Measurements from ENCODE around the gene FCRL3. TPM values are rescaled to one million over a fixed set of nuclear protein-coding genes. Genes with fewer than 3 reads are reported as not detected.
"Not testable (repeated sequence)": the region's sequence is repeated elsewhere in the genome, so short reads cannot be mapped to it uniquely, and the experiment has no call there.

Gene FCRL3, protein sequence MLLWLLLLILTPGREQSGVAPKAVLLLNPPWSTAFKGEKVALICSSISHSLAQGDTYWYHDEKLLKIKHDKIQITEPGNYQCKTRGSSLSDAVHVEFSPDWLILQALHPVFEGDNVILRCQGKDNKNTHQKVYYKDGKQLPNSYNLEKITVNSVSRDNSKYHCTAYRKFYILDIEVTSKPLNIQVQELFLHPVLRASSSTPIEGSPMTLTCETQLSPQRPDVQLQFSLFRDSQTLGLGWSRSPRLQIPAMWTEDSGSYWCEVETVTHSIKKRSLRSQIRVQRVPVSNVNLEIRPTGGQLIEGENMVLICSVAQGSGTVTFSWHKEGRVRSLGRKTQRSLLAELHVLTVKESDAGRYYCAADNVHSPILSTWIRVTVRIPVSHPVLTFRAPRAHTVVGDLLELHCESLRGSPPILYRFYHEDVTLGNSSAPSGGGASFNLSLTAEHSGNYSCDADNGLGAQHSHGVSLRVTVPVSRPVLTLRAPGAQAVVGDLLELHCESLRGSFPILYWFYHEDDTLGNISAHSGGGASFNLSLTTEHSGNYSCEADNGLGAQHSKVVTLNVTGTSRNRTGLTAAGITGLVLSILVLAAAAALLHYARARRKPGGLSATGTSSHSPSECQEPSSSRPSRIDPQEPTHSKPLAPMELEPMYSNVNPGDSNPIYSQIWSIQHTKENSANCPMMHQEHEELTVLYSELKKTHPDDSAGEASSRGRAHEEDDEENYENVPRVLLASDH
- polyA plus RNA-seq (ENCODE audit: insufficient read length in 3 of 3): under 1 TPM; 0.06 to 0.19 (median 0.15) TPM

DNA sequence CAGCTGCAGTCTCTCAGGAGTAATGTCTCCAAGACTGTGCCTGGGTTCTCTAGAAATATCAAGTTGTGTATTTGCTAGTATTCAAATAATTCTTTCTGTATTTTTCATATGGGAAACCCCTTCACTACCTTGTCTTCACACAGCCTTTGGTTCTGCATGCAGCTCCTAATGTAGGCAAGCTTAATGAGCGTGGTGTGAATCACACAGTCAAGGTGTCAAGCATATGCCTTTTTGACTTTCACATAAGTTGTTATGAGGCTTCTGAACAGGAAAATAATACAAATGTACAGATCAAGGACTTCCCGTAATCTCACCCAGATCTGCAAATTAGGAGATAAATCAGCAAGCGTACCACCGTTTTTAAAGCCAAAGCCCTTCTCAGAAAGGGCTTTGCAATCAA is at the start of gene FCRL3:
TSS of gene FCRL3 (minus strand) at position 38 of the 400 bp plus-strand sequence. CDS start 280 bp downstream, outside the sequence.
- no peak for DNase-seq (ENCODE audit: low read depth in 3 of 3, low spot score in 2 of 3)

DNA sequence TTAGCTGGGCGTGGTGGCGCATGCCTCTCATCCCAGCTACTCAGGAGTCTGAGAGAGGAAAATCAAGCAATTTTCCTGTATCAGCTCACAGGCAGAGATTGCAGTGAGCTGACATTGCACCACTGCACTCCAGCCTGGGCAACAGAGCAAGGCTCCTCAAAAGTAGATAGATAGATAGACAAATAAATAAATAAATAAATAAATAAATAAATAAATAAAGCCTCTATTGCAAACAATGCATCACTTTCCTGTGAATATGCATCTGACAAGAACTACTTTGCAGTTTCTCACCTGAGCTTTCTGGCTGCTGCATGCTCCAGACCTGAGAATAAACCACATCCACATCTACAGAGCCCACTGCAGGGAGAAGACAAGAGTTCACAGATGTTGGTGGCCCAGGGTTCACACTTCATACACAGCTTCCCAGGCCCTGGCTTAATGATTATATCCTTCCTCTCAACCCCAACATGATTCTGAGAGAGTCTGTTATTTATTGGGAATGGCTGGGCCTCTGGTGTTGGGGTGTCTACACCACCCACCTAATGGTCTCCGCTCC is 47.8 kb upstream of the FCRL3 start:
- no peak for DNase-seq (ENCODE audit: low read depth in 3 of 3, low spot score in 2 of 3)

DNA sequence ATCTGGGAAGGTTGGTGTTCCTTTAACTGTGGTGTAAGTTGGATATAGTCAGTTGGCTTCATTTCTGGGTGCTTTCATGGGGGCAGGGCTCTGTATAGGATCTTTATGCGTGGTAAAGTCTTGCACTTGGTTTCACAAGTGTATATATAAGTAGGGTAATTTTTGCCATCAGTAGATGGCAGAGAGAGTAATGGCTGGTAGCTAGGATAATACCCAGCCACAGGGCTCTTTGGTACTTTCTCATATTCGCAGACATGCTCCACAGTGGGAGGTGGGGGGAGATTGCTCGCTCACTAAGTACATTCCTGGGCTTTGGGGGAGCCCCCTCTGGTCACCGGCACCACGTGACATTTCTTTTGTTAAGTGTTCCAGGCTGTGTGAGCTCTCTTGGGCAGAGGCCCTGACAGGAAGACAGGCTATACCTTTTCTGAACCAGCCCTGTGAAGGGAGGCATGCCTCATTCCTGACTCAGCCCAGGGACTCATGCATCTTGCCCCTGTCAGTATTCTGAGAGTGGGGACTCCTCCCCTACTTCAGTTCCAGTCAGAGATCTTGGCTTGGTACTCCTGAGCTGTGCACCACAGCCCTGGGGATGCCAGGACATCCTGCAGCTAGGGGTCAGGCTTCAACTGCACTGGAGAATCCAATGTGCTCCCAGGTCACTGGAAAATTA is 38.8 kb upstream of the FCRL3 start:
- DNase-seq (ENCODE audit: low read depth in 3 of 3, low spot score in 2 of 3): no peak

DNA sequence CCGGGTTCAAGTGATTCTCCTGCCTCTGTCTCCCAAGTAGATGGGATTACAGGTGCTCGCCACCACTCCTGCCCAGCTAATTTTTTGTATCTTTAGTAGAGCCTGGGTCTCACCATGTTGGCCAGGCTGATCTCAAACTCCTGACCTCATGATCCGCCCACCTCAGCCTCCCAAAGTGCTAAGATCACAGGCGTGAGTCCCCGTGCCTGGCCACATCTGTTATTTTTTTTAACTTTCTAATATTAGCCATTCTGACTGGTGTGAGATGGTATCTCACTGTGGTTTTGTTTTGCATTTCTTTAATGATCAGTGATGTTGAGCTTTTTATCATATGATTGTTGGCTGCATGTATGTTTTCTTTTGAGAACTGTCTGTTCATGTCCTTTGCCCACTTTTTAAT is 35.4 kb upstream of the FCRL3 start:
- DNase-seq (ENCODE audit: low read depth in 3 of 3, low spot score in 2 of 3): not testable (repeated sequence)

DNA sequence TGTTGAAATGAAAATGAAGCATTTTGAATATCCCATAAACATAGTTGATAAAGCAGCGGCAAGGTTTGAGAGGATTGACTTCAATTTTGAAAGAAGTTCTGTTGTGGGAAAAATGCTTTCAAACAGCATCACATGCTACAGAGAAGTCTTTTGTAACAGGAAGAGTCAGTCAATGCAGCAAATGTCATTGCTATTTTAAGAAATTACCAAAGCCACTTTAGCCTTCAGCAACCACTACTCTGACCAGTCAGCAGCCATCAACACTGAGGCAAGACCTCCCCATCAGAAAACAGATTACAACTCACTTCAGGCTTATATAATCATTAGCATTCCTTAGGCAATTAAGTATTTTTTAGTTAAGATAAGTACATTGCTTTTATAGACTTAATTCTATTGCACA is 33.8 kb upstream of the FCRL3 start:
- DNase-seq (ENCODE audit: low read depth in 3 of 3, low spot score in 2 of 3): no peak

DNA sequence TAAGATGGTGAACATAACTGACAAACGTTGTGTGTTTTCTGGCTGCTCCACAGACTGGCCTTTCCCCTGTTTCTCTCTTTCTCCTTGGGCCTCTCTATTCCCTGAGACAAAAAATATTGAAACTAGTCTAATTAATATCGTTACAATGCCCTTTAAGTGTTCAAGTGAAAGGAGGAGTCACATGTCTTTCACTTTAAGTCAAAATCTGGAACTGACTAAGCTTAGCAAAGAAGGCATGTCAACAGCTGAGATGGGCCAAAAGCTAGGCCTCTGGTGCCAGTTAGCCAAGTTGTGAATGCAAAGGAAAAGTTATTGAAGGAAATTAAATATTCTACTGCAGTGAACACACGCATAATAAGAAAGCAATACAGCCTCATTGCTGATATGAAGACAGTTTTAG is 32.2 kb upstream of the FCRL3 start:
- no peak for DNase-seq (ENCODE audit: low read depth in 3 of 3, low spot score in 2 of 3)

DNA sequence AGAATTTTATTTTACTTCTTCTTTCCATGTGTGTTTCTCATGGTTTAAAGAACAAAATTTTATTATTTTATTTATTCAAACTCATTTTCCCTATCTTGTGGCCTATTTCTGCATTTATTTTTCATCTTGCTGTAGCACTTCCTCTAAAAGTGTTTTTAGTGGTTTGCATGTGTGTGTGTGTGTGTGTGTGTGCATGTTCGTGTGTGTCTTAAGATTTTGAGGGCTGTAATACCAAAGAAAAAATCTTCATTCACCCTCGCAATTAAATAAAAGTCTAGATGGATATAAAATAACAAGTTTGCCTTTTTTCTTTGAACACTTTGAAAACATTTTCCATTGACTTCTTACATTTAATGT is 24.6 kb upstream of the FCRL3 start:
- no peak for DNase-seq (ENCODE audit: low read depth in 3 of 3, low spot score in 2 of 3)

DNA sequence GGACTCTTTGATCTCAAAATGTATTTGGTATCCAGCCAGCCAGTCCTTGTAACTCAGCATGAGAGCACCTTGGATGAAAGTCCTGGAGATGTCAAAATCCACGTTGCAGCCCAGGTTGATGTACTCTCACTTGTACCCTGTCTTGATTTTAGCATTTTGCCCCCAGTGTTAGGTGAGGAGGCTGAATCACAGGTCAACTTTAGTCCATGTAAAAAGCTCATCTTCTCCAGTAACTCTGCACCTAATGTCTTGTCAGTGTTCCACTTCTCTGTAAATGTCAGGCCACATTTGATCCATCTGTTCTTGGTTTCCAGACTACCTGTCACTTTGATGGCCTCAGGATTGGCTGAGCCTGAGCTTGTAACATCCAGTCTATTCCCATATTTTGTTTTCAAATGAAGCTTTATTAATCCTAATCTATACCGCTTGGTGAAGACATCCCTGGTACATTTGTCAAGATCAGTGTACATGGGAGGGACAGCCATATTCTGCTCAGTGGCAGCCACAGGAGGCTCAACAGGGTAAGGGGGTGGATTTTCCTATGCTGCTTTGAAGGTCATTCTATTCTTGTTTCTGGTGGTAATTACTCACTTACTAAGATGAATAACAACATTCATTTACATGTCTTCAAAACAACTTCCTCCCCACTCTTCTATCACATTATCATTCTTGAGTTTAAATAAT is 24.1 kb upstream of the FCRL3 start:
- no peak for DNase-seq (ENCODE audit: low read depth in 3 of 3, low spot score in 2 of 3)

DNA sequence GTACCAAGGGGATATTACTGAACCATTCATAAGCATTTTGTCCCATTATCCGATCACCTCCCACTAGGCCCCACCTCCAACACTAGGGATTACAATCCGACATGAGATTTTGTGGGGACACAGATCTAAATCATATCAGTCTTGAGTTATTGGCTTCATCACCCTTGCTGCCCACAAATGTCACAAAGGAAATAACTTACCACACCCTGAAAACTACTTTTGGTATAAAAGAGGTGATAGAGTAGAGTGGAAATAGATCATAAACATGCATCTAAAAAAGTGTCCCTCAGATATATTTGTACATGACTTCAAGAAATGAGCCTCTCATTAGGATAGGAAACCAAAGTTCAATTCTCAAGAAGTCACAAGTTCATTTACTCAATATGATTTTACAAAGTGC is 22.6 kb upstream of the FCRL3 start:
- DNase-seq (ENCODE audit: low read depth in 3 of 3, low spot score in 2 of 3): no peak

DNA sequence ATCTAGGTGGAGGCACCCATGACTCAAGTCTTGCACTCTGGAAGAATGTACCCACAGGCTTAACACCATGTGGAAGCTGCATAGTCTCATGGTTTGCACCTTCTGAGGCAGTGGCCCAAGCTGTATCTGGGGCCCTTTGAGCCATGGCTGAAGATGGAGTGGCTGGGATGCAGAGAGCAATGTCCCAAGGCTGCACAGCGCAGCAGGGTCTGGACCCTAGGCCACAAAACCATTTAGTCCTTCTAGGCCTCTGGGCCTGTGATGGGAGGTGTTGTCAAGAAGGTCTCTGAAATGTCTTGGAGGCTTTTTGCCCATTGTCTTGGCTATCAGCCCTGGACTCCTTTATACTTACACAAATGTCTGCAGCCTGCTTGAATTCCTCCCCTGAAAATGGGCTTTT is 21.4 kb upstream of the FCRL3 start:
- no peak for DNase-seq (ENCODE audit: low read depth in 3 of 3, low spot score in 2 of 3)

DNA sequence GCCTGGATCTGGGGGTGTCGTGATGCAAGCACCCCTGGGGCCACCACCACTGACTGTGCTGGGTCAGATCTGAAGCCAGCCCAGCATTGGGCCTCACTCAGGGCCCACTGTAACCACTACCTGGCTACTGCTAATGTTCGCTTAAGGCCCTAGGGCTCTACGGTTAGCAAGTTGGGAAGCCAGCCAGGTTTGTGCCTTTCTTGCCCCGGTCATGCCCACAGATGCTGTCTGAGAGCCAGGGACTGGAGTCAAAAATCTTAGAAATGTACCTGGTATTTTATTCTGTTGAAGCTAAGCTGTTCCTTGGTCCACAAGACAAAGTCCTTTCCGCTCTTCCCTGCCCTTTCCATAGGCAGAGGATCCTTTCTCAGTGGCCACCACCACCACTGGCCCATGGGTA is 15.2 kb upstream of the FCRL3 start:
- DNase-seq (ENCODE audit: low read depth in 3 of 3, low spot score in 2 of 3): no peak

DNA sequence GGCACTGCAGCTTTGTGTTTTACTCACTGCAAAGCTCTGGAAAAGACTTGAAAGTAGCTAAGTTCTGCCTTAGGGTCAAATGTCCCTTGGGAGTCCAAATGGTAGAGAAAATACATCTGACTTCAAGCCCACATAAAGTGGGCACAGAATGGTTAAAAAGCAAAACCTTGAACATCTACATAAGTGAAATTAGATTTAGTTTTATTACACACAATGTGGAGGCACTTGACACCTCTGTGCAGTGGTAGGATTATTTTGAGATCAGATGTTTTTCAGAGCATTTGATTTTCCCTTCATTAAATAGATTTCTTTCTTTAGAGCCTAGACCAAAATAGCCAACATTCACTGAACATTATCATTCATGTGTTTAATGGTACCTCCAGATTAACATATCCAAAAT is 11.2 kb upstream of the FCRL3 start:
- DNase-seq (ENCODE audit: low read depth in 3 of 3, low spot score in 2 of 3): no peak

DNA sequence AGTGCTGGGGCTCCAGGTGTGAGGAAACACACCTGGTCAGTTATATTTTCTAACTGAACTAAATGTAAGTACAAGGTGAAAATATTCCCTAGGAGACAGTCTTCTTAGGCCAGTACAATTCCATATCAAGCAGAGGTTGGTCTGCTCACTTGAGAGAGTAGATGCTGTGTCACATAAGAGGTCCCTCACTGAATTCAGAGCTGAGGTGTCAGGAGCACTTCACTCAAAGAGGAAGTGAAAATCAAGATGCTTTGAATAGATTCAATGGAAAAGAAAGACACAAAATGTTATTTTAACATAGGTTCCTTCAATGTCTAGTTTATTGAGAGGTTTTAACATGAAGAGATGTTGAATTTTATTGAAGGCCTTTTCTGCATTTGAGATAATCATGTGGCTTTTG is 4.3 kb upstream of the FCRL3 start:
- no peak for DNase-seq (ENCODE audit: low read depth in 3 of 3, low spot score in 2 of 3)

DNA sequence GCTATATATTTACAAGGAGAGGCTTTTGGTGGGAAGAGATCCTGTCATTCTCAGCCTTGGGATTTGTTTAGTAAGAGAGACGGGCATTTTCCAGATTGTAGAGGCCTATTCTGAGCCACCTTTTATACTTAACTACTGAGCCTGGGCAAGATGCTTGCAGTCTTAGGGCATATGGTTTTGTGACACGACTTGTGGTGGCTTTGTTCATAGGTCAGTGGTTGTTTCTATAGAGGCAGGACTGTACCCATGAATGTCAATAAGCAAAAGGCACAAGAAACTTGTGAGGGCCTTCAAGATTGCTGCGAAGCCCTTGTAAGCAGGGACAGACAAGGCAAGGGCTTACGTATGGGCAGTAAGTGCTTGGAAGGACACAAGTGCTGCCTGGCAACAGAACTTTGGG is 3.4 kb upstream of the FCRL3 start:
- no peak for DNase-seq (ENCODE audit: low read depth in 3 of 3, low spot score in 2 of 3)

DNA sequence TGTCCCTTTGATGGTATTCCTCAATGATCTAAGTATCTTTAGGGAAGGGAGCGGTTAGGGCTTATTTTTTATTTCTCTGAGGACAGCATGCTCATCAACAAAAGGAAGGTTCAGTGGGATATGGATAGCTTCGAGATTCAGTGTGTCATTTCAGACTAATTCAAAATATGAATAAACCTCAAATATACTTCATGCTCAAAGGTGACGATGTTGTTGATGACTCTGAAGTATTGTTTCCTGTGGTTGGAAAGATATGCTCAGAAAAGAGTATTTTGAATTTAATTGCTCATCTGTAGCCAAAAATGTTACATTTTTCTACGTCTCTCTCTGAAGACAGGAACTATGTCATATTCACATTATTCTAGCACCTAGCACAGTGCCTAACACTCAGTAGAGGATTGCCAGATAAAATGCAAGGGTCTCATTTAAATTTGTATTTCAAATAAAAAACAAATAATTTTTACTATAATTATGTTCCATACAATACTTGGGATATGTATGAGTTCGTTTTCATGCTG is 1.8 kb upstream of the FCRL3 start:
- DNase-seq (ENCODE audit: low read depth in 3 of 3, low spot score in 2 of 3): no peak

DNA sequence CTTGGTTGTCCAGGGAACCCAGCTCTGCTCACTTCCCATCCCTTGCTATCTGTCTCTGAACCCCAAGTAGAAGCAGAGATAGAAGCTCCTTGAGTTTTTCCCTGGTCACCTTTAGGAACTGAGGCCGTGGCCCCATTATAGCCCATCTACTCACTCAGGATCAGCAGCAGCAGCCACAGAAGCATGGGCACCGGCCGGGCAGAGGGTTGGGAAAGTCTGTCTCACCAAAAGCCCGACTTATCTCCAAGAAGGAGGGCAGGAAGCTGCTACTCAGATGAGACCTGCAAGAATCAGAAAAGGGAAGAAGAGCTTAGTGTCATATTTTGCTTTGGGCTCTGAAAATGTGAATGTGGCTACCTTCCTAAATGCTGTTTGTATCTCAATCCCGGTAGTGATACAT is 264 bp downstream of the FCRL3 start:
- no peak for DNase-seq (ENCODE audit: low read depth in 3 of 3, low spot score in 2 of 3)

DNA sequence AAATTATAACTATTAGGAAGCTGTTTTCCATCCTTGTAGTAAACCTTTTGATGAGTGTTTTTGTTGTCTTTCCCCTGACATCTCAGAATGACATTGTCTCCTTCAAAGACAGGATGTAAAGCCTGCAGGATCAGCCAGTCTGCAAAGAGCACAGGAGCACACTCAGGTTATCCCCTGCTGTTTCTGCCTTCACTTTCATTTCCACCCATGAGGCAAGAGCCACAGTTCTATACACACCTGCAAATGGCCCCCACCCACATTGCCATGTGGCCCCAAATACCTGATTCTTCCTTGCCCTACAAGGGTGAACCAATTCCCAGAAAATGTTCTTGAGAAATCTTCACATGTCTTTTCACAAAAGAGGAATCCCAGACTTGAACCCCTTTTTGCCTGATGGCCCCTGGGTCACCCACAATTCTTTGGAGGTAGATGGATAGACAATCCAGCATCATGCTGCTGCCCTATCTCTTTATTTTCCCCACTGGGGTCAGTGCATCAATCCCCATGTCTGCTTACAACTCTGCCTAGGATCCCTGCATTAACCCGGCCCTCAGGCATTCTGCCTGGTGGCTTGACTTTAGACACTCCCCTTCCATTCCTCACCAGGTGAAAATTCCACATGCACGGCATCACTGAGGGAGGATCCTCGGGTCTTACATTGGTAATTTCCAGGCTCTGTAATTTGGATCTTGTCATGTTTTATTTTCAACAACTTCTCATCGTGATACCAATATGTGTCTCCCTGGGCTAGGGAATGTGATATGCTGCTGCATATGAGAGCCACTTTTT is 2.6 kb downstream of the FCRL3 start:
- no peak for DNase-seq (ENCODE audit: low read depth in 3 of 3, low spot score in 2 of 3)

DNA sequence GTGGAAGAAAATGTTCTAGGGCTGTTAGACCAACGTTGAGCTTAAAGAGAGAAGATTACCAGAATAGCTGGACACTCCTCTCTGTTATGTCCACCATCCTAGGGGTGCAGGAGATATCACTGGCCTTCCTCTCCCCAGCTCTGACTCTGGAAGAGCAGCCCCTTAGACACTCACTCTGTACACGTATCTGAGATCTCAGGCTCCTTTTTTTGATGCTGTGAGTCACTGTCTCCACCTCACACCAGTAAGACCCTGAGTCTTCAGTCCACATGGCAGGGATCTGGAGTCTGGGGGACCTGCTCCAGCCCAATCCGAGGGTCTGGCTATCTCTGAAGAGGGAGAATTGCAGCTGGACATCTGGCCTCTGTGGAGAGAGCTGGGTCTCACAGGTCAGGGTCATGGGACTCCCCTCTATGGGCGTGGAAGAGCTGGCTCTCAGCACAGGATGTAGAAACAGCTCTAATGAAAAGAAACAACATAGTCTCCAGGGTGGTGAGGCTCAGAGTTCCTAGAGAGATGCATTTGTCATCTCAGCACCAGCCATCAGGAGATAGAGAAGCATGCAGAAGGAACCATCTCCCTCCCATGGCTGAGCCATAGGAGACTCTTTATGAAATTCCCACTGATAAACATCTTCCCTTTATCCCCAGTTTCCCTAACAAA is 3.5 kb downstream of the FCRL3 start:
- no peak for DNase-seq (ENCODE audit: low read depth in 3 of 3, low spot score in 2 of 3)

DNA sequence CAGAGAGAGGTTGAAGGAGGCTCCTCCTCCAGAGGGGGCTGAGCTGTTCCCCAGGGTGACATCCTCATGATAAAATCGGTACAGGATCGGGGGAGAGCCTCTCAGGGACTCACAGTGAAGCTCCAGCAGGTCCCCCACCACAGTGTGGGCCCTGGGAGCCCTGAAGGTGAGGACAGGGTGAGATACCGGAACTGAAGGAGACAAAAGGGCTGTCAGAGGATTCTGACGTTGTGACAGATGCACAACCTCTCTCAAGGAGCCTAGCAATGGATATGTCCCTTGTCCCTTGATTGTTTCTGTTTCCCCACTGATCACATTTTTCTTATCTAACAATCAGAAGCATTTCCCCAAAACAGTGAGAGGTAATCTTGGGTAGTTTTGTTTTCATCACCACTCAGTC is 5.2 kb downstream of the FCRL3 start:
- DNase-seq (ENCODE audit: low read depth in 3 of 3, low spot score in 2 of 3): no peak
